ENCODE measurements around the gene HLA-DQB2. TPM values are rescaled to one million over a fixed set of nuclear protein-coding genes. Genes with fewer than 3 reads are reported as not detected.
"Not testable (repeated sequence)": the region's sequence is repeated elsewhere in the genome, so short reads cannot be mapped to it uniquely, and the experiment has no call there.

Gene HLA-DQB2
- total RNA-seq, 2 donors from 2014 or later = 1.5 to 2.0 TPM

GRCh38 chr6:32775071-32775470 is 11.7 kb upstream of the HLA-DQB2 start:
- Mint-ChIP-seq H3K36me3 (ENCODE audit: low read depth) (no peaks in the 10 kb centered on the region), H3K27ac (no peak overlapping the region), H3K4me1 (no peaks in the 10 kb centered on the region), H3K4me3 (no peak overlapping the region), H3K27me3 (peaks cover 25% of the 10 kb centered on the region), H3K9me3 (no peaks in the 10 kb centered on the region)
- no peak for ATAC-seq (replicated peaks)

- Mint-ChIP-seq H3K36me3 (ENCODE audit: low read depth) (no peaks in the 10 kb centered on the region), H3K4me1 (no peaks in the 10 kb centered on the region), H3K9me3 (no peaks in the 10 kb centered on the region), H3K4me3 (no peak overlapping the region), H3K27ac (no peak overlapping the region), H3K27me3 (peaks cover 31% of the 10 kb centered on the region)
- peak; percentile 38 for ATAC-seq (replicated peaks)
These were observed 11.1 kb upstream of the HLA-DQB2 start for GRCh38 chr6:32774426-32774825.

- ATAC-seq (replicated peaks) = no peak
- Mint-ChIP-seq H3K4me3 (no peak overlapping the region), H3K36me3 (ENCODE audit: low read depth) (no peaks in the 10 kb centered on the region), H3K9me3 (no peaks in the 10 kb centered on the region), H3K27me3 (peaks cover 38% of the 10 kb centered on the region), H3K27ac (no peak overlapping the region), H3K4me1 (no peaks in the 10 kb centered on the region)
These were observed 9.3 kb upstream of the HLA-DQB2 start for GRCh38 chr6:32772656-32773055.

GRCh38 chr6:32764048-32764447 is 716 bp upstream of the HLA-DQB2 start:
- Mint-ChIP-seq H3K27ac (no peak overlapping the region), H3K9me3 (no peaks in the 10 kb centered on the region), H3K36me3 (ENCODE audit: low read depth) (no peaks in the 10 kb centered on the region), H3K4me1 (no peaks in the 10 kb centered on the region), H3K4me3 (no peak overlapping the region), H3K27me3 (peaks cover 49% of the 10 kb centered on the region)
- ATAC-seq (replicated peaks) = no peak

GRCh38 chr6:32761548-32761947 is 1.8 kb downstream of the HLA-DQB2 start:
- ATAC-seq (replicated peaks) = no peak
- no peak overlapping the region for H3K27ac Mint-ChIP-seq
- no peaks in the 10 kb centered on the region for H3K36me3 Mint-ChIP-seq (ENCODE audit: low read depth)
- H3K4me3 Mint-ChIP-seq = no peak overlapping the region
- H3K9me3 Mint-ChIP-seq = no peaks in the 10 kb centered on the region
- peaks cover 38% of the 10 kb centered on the region for H3K27me3 Mint-ChIP-seq
- no peaks in the 10 kb centered on the region for H3K4me1 Mint-ChIP-seq

GRCh38 chr6:32761072-32761471 is 2.3 kb downstream of the HLA-DQB2 start:
- H3K36me3 Mint-ChIP-seq (ENCODE audit: low read depth) = no peaks in the 10 kb centered on the region
- H3K9me3 Mint-ChIP-seq = no peaks in the 10 kb centered on the region
- H3K27ac Mint-ChIP-seq = no peak overlapping the region
- no peaks in the 10 kb centered on the region for H3K4me1 Mint-ChIP-seq
- peak overlapping the region; percentile 28 for H3K4me3 Mint-ChIP-seq
- peaks cover 35% of the 10 kb centered on the region for H3K27me3 Mint-ChIP-seq
- ATAC-seq (replicated peaks) = peak; percentile 44

GRCh38 chr6:32759669-32760068 is 3.7 kb downstream of the HLA-DQB2 start:
- Mint-ChIP-seq H3K27me3 (peaks cover 36% of the 10 kb centered on the region), H3K9me3 (no peaks in the 10 kb centered on the region), H3K4me3 (no peak overlapping the region)

GRCh38 chr6:32752580-32752979 is 10.8 kb downstream of the HLA-DQB2 start:
- H3K4me3 Mint-ChIP-seq = no peak overlapping the region
- H3K27me3 Mint-ChIP-seq = peaks cover 41% of the 10 kb centered on the region
- H3K4me1 Mint-ChIP-seq = no peaks in the 10 kb centered on the region
- ATAC-seq (replicated peaks) = no peak
- no peak overlapping the region for H3K27ac Mint-ChIP-seq
- no peaks in the 10 kb centered on the region for H3K9me3 Mint-ChIP-seq
- H3K36me3 Mint-ChIP-seq (ENCODE audit: low read depth) = no peaks in the 10 kb centered on the region

More at GRCh38 chr6:32759669-32760068, 3.7 kb downstream of the HLA-DQB2 start:
- no peak for ATAC-seq (replicated peaks)
- Mint-ChIP-seq H3K27ac (no peak overlapping the region), H3K36me3 (ENCODE audit: low read depth) (no peaks in the 10 kb centered on the region), H3K4me1 (no peaks in the 10 kb centered on the region)

GRCh38 chr6:32745649-32746048 is 17.7 kb downstream of the HLA-DQB2 start:
- not testable (repeated sequence) for H3K9me3 Mint-ChIP-seq; H3K4me3 Mint-ChIP-seq; H3K27ac Mint-ChIP-seq; H3K4me1 Mint-ChIP-seq; H3K36me3 Mint-ChIP-seq (ENCODE audit: low read depth); ATAC-seq (replicated peaks)
- H3K27me3 Mint-ChIP-seq = peaks cover 38% of the 10 kb centered on the region

GRCh38 chr6:32744776-32745175 is 18.6 kb downstream of the HLA-DQB2 start:
- Mint-ChIP-seq H3K36me3 (ENCODE audit: low read depth) (no peaks in the 10 kb centered on the region), H3K27me3 (peaks cover 41% of the 10 kb centered on the region), H3K4me3 (no peak overlapping the region), H3K4me1 (no peaks in the 10 kb centered on the region), H3K27ac (no peak overlapping the region), H3K9me3 (no peaks in the 10 kb centered on the region)
- no peak for ATAC-seq (replicated peaks)

GRCh38 chr6:32742374-32742773 is 21.0 kb downstream of the HLA-DQB2 start:
- Mint-ChIP-seq H3K4me1 (no peaks in the 10 kb centered on the region), H3K4me3 (no peak overlapping the region), H3K36me3 (ENCODE audit: low read depth) (no peaks in the 10 kb centered on the region), H3K9me3 (no peaks in the 10 kb centered on the region), H3K27me3 (peaks cover 41% of the 10 kb centered on the region), H3K27ac (no peak overlapping the region)
- no peak for ATAC-seq (replicated peaks)

- H3K36me3 Mint-ChIP-seq (ENCODE audit: low read depth) = no peaks in the 10 kb centered on the region
- H3K27me3 Mint-ChIP-seq = peaks cover 36% of the 10 kb centered on the region
- no peaks in the 10 kb centered on the region for H3K4me1 Mint-ChIP-seq
- ATAC-seq (replicated peaks) = no peak
- no peaks in the 10 kb centered on the region for H3K9me3 Mint-ChIP-seq
- no peak within 1 kb of the TSS for H3K27ac Mint-ChIP-seq
- no peak within 1 kb of the TSS for H3K4me3 Mint-ChIP-seq
These were observed 22.0 kb downstream of the HLA-DQB2 start, which contains the start of gene HLA-DQA2 for GRCh38 chr6:32741031-32741960. Gene HLA-DQA2, plus strand, starts transcription at chr6:32741391. Its CDS starts 53 bp downstream, at chr6:32741444.

- H3K9me3 Mint-ChIP-seq = no peaks in the 10 kb centered on the region
- peak; percentile 26 for ATAC-seq (replicated peaks)
- no peak overlapping the region for H3K4me3 Mint-ChIP-seq
- peaks cover 28% of the 10 kb centered on the region for H3K27me3 Mint-ChIP-seq
- no peak overlapping the region for H3K27ac Mint-ChIP-seq
- no peaks in the 10 kb centered on the region for H3K4me1 Mint-ChIP-seq
- H3K36me3 Mint-ChIP-seq (ENCODE audit: low read depth) = no peaks in the 10 kb centered on the region
These were observed 25.2 kb downstream of the HLA-DQB2 start for GRCh38 chr6:32738126-32738525.

- Mint-ChIP-seq H3K36me3 (ENCODE audit: low read depth) (no peaks in the 10 kb centered on the region), H3K27me3 (peaks cover 28% of the 10 kb centered on the region), H3K4me3 (no peak overlapping the region), H3K4me1 (no peaks in the 10 kb centered on the region), H3K9me3 (no peaks in the 10 kb centered on the region), H3K27ac (no peak overlapping the region)
- peak; percentile 65 for ATAC-seq (replicated peaks)
These were observed 44.5 kb downstream of the HLA-DQB2 start for GRCh38 chr6:32718879-32719278.

- H3K4me3 Mint-ChIP-seq = no peak overlapping the region
- H3K9me3 Mint-ChIP-seq = no peaks in the 10 kb centered on the region
- H3K27ac Mint-ChIP-seq = no peak overlapping the region
- peaks cover 22% of the 10 kb centered on the region for H3K27me3 Mint-ChIP-seq
- no peaks in the 10 kb centered on the region for H3K4me1 Mint-ChIP-seq
- no peak for ATAC-seq (replicated peaks)
- no peaks in the 10 kb centered on the region for H3K36me3 Mint-ChIP-seq (ENCODE audit: low read depth)
These were observed 46.9 kb downstream of the HLA-DQB2 start for GRCh38 chr6:32716396-32716795.

Measured in activated T-helper 17 cell treated with anti-CD3 and anti-CD28 coated beads, Interleukin-2, amount 50 U/mL, for 72 hours (primary cell).